ENCODE results near the gene KBTBD8. TPM values are rescaled to one million over a fixed set of nuclear protein-coding genes. Genes with fewer than 3 reads are reported as not detected.

The KBTBD8 gene
- total and polyA plus RNA-seq, 9 of the 15 experiments (the other 6 are each of a cell fraction or from before 2014, with no cell fraction given) = 2.7 to 9.1 (median 5.6) TPM

DNA sequence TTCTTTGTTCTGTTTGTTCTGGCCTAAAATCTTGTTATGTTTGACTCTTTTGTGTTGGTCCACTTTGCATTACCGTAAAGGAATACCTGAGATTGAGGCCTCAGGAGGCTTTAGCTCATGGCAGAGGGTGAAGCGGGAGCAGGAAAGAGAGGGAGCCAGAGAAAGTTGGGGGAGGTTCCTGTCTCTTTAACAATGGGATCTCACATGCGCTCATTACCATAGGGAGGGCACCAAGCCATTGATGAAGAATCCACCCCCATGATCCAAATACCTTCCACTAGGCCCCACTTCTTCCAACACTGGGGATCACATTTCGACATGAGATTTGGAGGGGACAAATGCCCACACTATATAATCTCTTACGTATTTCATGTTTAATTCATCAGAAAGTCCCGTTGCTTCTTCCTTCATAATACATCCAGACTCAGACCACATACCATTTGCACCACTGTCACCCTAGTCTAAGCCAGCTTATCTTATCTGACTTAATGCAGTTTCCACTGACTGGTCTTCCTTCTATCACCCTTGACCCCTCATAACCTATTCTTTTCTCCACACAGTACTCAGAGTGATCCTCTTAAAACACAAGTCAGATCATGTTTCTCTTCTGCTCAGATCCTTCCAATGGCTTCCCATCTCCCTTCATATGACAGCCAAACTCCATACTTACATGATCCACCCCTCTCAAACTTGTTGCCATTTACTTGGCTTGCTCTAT, 13.5 kb downstream of the KBTBD8 start (continued):
- no peak for TF ChIP-seq PML (IDR thresholded peaks at IDR 0.05; ENCODE audit: low read length)
- no peak for TF ChIP-seq PPARD (CRISPR knock-in tag; IDR thresholded peaks at IDR 0.05)
- TF ChIP-seq ZNF232 (CRISPR knock-in tag; IDR thresholded peaks at IDR 0.05) = no peak
- TF ChIP-seq ETV1 (tag; conservative IDR thresholded peaks at IDR 0.05; ENCODE audit: low read depth) = no peak
- no peak for TF ChIP-seq MYNN (IDR thresholded peaks at IDR 0.05)
- TF ChIP-seq MYNN (CRISPR knock-in tag; IDR thresholded peaks at IDR 0.05) = no peak
- TF ChIP-seq HLTF (IDR thresholded peaks at IDR 0.05) = no peak
- no peak for TF ChIP-seq TGIF2 (CRISPR knock-in tag; IDR thresholded peaks at IDR 0.05)
- no peak for TF ChIP-seq FOS (IDR thresholded peaks at IDR 0.05; ENCODE audit: extremely low read depth, insufficient read length)
- TF ChIP-seq SOX6 (IDR thresholded peaks at IDR 0.05) = peak; percentile 83
- no peak for TF ChIP-seq SUPT5H (IDR thresholded peaks at IDR 0.05)
- TF ChIP-seq ZNF444 (CRISPR knock-in tag; IDR thresholded peaks at IDR 0.05) = no peak
- TF ChIP-seq SMAD4 (CRISPR knock-in tag; conservative IDR thresholded peaks at IDR 0.05) = peak; percentile 62; the same call in 1 of the 2 replicates
- TF ChIP-seq, protein P1, sequence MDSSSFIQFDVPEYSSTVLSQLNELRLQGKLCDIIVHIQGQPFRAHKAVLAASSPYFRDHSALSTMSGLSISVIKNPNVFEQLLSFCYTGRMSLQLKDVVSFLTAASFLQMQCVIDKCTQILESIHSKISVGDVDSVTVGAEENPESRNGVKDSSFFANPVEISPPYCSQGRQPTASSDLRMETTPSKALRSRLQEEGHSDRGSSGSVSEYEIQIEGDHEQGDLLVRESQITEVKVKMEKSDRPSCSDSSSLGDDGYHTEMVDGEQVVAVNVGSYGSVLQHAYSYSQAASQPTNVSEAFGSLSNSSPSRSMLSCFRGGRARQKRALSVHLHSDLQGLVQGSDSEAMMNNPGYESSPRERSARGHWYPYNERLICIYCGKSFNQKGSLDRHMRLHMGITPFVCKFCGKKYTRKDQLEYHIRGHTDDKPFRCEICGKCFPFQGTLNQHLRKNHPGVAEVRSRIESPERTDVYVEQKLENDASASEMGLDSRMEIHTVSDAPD (CRISPR knock-in tag; IDR thresholded peaks at IDR 0.05) = no peak
- TF ChIP-seq, protein P2, sequence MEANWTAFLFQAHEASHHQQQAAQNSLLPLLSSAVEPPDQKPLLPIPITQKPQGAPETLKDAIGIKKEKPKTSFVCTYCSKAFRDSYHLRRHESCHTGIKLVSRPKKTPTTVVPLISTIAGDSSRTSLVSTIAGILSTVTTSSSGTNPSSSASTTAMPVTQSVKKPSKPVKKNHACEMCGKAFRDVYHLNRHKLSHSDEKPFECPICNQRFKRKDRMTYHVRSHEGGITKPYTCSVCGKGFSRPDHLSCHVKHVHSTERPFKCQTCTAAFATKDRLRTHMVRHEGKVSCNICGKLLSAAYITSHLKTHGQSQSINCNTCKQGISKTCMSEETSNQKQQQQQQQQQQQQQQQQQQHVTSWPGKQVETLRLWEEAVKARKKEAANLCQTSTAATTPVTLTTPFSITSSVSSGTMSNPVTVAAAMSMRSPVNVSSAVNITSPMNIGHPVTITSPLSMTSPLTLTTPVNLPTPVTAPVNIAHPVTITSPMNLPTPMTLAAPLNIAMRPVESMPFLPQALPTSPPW (CRISPR knock-in tag; IDR thresholded peaks at IDR 0.05) = 0 out of 2 replicates have a peak, but pooled peaks have one; percentile 14
- TF ChIP-seq CBFB (CRISPR knock-in tag; IDR thresholded peaks at IDR 0.05) = no peak
- TF ChIP-seq, protein P3, sequence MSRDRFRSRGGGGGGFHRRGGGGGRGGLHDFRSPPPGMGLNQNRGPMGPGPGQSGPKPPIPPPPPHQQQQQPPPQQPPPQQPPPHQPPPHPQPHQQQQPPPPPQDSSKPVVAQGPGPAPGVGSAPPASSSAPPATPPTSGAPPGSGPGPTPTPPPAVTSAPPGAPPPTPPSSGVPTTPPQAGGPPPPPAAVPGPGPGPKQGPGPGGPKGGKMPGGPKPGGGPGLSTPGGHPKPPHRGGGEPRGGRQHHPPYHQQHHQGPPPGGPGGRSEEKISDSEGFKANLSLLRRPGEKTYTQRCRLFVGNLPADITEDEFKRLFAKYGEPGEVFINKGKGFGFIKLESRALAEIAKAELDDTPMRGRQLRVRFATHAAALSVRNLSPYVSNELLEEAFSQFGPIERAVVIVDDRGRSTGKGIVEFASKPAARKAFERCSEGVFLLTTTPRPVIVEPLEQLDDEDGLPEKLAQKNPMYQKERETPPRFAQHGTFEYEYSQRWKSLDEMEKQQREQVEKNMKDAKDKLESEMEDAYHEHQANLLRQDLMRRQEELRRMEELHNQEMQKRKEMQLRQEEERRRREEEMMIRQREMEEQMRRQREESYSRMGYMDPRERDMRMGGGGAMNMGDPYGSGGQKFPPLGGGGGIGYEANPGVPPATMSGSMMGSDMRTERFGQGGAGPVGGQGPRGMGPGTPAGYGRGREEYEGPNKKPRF (IDR thresholded peaks at IDR 0.05; ENCODE audit: low read depth, low read length) = no peak
- no peak for TF ChIP-seq CCNT2 (IDR thresholded peaks at IDR 0.05; ENCODE audit: borderline replicate concordance, extremely low read depth, insufficient read length, low read depth, low read length)
- TF ChIP-seq ZNF146 (CRISPR knock-in tag; IDR thresholded peaks at IDR 0.05; ENCODE audit: unreplicated experiment) = no peak
- no peak for TF ChIP-seq ZNF354B (CRISPR knock-in tag; IDR thresholded peaks at IDR 0.05)
- TF ChIP-seq POLR2AphosphoS5 (IDR thresholded peaks at IDR 0.05; ENCODE audit: control insufficient read depth, insufficient read depth, low read depth, low read length) = 0 out of 2 replicates have a peak, but pooled peaks have one; percentile 24
- TF ChIP-seq SRF (CRISPR knock-in tag; IDR thresholded peaks at IDR 0.05) = no peak
- no peak; the same call in 1 of the 2 replicates for TF ChIP-seq MEF2D (tag; conservative IDR thresholded peaks at IDR 0.05; ENCODE audit: low read depth)
- TF ChIP-seq, protein P4, sequence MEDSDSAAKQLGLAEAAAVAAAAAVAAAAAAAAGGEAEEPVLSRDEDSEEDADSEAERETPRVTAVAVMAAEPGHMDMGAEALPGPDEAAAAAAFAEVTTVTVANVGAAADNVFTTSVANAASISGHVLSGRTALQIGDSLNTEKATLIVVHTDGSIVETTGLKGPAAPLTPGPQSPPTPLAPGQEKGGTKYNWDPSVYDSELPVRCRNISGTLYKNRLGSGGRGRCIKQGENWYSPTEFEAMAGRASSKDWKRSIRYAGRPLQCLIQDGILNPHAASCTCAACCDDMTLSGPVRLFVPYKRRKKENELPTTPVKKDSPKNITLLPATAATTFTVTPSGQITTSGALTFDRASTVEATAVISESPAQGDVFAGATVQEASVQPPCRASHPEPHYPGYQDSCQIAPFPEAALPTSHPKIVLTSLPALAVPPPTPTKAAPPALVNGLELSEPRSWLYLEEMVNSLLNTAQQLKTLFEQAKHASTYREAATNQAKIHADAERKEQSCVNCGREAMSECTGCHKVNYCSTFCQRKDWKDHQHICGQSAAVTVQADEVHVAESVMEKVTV (CRISPR knock-in tag; IDR thresholded peaks at IDR 0.05) = no peak
